HEK293T (cell line): ENCODE measurements around the gene CFAP45.

Experiments used
- BHLHE40 ChIP-seq: fragments of 450-650 bp; IDR thresholded peaks from 2 replicates; pipeline ENCODE4 v1.6.1; 2016; ENCODE audit warnings: mild to moderate bottlenecking, moderate library complexity, borderline replicate concordance
- HDGF ChIP-seq: fragments of 450-650 bp; IDR thresholded peaks from 2 replicates; pipeline ENCODE4 v1.6.1; 2017; ENCODE audit warnings: antibody characterized with exemption, borderline replicate concordance
- NFRKB ChIP-seq: fragments of 450-650 bp; IDR thresholded peaks from 2 replicates; pipeline ENCODE4 v1.6.1; 2016; ENCODE audit warnings: mild to moderate bottlenecking, moderate library complexity
- PKNOX1 ChIP-seq: fragments of 450-650 bp; IDR thresholded peaks from 2 replicates; pipeline ENCODE4 v1.6.1; 2016
- SUZ12 ChIP-seq: fragments of 450-650 bp; IDR thresholded peaks from 2 replicates; pipeline ENCODE4 v1.6.1; 2016; ENCODE audit warnings: mild to moderate bottlenecking
- TARDBP ChIP-seq: fragments of 450-650 bp; IDR thresholded peaks from 2 replicates; pipeline ENCODE4 v1.6.1; 2016

- TF ChIP-seq HDGF (no peak), TARDBP (no peak), PKNOX1 (no peak), BHLHE40 (no peak), SUZ12 (no peak), NFRKB (no peak)
These were observed 60.7 kb downstream of the CFAP45 start for GRCh38 chr1:159839116-159839849.
